Ascending aorta (tissue), 2 donors: ENCODE measurements around the gene ARL2BP. TPM values are rescaled to one million over a fixed set of nuclear protein-coding genes. Genes with fewer than 3 reads are reported as not detected.

Source experiments
- DNase-seq, 2 donors: peaks; one replicate each; pipeline ENCODE4 v3.0.0-alpha.2; 2019; ENCODE audit warnings: low spot score in 2 of 2
- H3K27ac ChIP-seq, 2 donors: fragments of 200-600 bp; sonication (generic); one replicate each; pipeline ENCODE4 v1.5.1; 2016 to 2017; ENCODE audit warnings: mild to moderate bottlenecking in 1 of 2
- H3K27me3 ChIP-seq: fragments of 200-600 bp; sonication (generic); one replicate; pipeline ENCODE4 v1.5.1; 2017
- H3K36me3 ChIP-seq, 2 donors: fragments of 200-600 bp; sonication (generic); one replicate each; pipeline ENCODE4 v1.5.1; 2016
- H3K4me1 ChIP-seq, 2 donors: fragments of 200-600 bp; sonication (generic); one replicate each; pipeline ENCODE4 v1.5.1; 2016 to 2017; ENCODE audit warnings: mild to moderate bottlenecking in 1 of 2
- H3K4me3 ChIP-seq, 2 donors: fragments of 200-600 bp; sonication (generic); one replicate each; pipeline ENCODE4 v1.5.1; 2016 to 2017; ENCODE audit warnings: mild to moderate bottlenecking in 1 of 2
- H3K9me3 ChIP-seq, 2 donors: fragments of 200-600 bp; sonication (generic); one replicate each; pipeline ENCODE4 v1.5.1; 2016
- intact Hi-C: fragments of 100-400 bp; cut with DNase I; formaldehyde crosslinking; loops from one replicate; pipeline ENCODE4 v1.15.1; 2023
- total RNA-seq: library from RNA; depleted of rRNA; stranded (reverse); fragments of >200 nt; gene quantifications from one replicate; pipeline ENCODE4 v1.1.0, GENCODE V29; 2016
- TF ChIP-seq, protein P1 (sequence below), 3 experiments: fragments of 200-600 bp in 2 of 3; fragments of 450-650 bp in 1 of 3; sonication (generic) in 2 of 3; IDR thresholded peaks; one replicate each; pipeline ENCODE4 v1.5.1; 2016 to 2019; ENCODE audit warnings: antibody characterized with exemption in 3 of 3, mild to moderate bottlenecking in 1 of 3, moderate library complexity in 1 of 3

Gene ARL2BP
- total RNA-seq, 1 donor from 2014 or later, result 44.1 TPM

DNA sequence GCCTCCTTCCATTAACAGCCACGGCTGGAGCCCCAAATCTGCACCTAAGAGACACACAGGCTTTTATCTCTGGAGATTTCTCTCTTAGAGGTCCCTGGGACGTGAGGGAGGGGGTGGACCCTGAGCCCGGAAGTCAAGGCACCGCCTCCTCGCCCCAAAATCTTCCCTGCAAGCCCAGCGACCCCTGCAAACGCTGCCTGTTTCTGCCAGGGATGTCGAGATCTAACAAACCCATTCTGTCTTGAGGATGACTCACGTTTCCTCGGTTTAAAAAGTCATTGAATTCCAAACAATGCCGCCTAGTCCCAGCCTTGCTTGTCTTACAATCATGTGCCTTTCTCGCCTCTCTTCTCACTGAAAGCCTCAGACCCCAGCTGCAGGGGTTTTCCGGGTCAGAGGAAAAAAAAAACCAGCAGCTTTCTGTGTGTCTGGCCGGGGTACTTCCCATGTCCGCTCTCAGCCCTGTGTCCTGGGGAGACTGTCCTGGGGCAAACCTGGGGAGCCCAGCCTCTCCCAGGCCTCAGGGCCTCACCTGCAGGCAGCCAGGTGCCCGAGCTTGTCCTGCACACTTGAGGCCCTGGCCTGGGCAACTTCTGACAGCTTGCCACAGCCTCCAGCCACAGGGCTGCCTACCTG is 15.4 kb downstream of the ARL2BP start:
- peak in 1 of 2 donors; percentile 60 for DNase-seq
- Histone ChIP-seq H3K4me3 (no peak overlapping the region), H3K27me3 (no peaks in the 10 kb centered on the region), H3K4me1 (peaks cover 0 to 2% of the 10 kb centered on the region in 2 donors), H3K36me3 (peaks cover 9 to 11% of the 10 kb centered on the region in 2 donors), H3K9me3 (no peaks in the 10 kb centered on the region), H3K27ac (peak overlapping the region in 1 of 2 donors; percentile 45)
- intact Hi-C loops, result no loop called here
- TF ChIP-seq, protein P1, sequence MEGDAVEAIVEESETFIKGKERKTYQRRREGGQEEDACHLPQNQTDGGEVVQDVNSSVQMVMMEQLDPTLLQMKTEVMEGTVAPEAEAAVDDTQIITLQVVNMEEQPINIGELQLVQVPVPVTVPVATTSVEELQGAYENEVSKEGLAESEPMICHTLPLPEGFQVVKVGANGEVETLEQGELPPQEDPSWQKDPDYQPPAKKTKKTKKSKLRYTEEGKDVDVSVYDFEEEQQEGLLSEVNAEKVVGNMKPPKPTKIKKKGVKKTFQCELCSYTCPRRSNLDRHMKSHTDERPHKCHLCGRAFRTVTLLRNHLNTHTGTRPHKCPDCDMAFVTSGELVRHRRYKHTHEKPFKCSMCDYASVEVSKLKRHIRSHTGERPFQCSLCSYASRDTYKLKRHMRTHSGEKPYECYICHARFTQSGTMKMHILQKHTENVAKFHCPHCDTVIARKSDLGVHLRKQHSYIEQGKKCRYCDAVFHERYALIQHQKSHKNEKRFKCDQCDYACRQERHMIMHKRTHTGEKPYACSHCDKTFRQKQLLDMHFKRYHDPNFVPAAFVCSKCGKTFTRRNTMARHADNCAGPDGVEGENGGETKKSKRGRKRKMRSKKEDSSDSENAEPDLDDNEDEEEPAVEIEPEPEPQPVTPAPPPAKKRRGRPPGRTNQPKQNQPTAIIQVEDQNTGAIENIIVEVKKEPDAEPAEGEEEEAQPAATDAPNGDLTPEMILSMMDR (IDR thresholded peaks at IDR 0.05), result no peak

DNA sequence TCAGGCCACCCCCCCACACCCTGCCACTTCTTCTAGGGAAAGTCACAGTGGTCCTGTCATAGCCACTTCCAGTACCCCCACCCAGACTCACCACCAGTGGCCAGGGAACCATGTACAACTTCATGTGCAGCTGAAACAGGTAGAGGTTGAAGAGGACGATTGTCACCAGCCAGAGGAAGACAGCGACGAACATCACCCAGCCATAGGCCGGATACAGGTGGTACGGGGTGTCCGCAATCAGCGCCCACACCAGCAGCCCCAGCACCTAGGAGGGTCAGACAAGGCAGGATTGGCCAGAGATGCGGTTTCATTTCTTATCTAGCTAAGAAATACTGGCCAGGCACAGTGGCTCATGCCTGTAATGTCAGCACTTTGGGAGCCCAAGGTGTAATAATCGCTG is 16.7 kb downstream of the ARL2BP start:
- intact Hi-C loops, result no loop called here
- Histone ChIP-seq H3K36me3 (no peaks in the 10 kb centered on the region), H3K27me3 (no peaks in the 10 kb centered on the region), H3K9me3 (no peaks in the 10 kb centered on the region), H3K27ac (no peak overlapping the region), H3K4me1 (peaks cover 0 to 7% of the 10 kb centered on the region in 2 donors), H3K4me3 (no peak overlapping the region)
- DNase-seq, result no peak
- TF ChIP-seq, protein P1 (IDR thresholded peaks at IDR 0.05), result no peak

DNA sequence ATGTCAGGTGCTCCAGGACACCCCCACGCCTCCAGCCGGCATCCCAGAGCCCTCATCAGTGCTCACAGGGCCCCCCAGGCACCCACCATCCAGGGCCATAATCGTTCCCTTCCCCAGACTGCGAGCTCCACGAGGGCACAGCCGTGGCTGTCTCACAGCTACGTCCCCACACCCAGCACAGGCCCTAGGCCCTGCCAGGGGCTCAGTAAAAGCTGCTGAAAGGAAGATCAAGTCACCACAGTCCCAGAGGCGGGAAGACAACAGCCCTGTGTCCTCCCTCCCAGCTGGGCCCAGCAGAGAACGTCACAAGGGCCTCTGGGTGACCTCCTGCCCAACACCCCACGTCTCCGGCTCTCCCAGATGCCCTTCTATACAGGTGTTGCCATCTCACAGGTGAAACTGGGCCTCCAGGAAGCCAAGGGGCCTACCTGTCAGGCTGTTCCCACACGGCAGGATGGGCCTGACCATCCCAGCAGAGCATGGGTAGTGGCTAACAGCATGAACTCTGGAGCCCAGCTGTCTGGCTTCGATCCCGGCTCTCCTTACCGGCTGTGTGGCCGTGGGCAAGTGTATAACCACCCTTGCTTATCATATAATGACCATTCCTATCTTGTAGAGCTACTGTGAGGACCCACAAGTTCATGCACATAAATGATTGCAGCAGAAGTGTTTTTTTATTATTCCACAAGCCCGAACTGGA is 17.9 kb downstream of the ARL2BP start:
- TF ChIP-seq, protein P1 (IDR thresholded peaks at IDR 0.05), result no peak
- no peak for DNase-seq
- Histone ChIP-seq H3K27me3 (no peaks in the 10 kb centered on the region), H3K27ac (no peak overlapping the region), H3K4me1 (peaks cover 0 to 7% of the 10 kb centered on the region in 2 donors), H3K36me3 (no peaks in the 10 kb centered on the region), H3K9me3 (no peaks in the 10 kb centered on the region), H3K4me3 (no peak overlapping the region)
- intact Hi-C loops, result no loop called here

DNA sequence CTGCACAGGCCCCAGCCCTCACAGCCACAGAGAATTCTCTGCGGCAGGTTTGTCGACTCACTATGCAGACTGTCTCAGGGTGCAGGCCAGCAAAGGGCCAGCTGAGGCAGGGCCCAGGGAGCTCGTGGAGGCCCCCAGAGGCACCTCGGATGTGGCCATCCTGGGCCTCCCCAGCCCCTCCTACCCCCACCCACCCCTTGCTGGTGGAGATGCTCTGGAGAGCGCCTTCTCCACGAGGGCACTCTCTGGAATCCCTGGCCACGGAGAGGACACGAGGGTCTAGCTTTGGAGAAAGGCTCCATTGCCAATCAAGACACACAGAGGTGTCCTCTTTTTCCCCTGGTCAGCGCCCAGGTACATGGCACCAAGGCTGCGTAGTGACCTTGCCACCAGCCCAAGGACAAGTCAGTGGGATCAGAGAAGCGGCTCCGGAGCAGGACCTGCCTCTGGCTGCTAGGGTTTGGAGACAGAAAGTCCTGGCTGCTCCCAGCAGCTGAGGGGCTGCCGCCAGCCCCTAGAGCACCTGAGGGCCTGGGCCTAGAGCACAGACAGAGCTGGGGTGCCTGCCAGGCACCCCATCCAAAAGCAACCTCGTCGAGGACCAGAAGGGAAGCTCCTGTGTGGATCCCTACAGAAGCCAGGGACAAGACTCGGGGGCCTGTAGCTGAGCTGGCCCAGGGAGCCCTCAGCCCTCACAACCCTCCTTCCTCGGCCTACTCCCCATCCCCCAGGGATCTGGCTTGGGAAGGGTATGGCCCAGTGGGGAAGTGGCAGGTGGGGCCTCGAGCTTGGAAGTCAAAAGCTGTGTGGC is 18.7 kb downstream of the ARL2BP start:
- Histone ChIP-seq H3K9me3 (no peaks in the 10 kb centered on the region), H3K27ac (no peak overlapping the region), H3K4me3 (no peak overlapping the region), H3K4me1 (peaks cover 0 to 7% of the 10 kb centered on the region in 2 donors), H3K36me3 (no peaks in the 10 kb centered on the region), H3K27me3 (no peaks in the 10 kb centered on the region)
- TF ChIP-seq, protein P1 (IDR thresholded peaks at IDR 0.05), result no peak
- DNase-seq, result no peak
- intact Hi-C loops, result no loop called here

DNA sequence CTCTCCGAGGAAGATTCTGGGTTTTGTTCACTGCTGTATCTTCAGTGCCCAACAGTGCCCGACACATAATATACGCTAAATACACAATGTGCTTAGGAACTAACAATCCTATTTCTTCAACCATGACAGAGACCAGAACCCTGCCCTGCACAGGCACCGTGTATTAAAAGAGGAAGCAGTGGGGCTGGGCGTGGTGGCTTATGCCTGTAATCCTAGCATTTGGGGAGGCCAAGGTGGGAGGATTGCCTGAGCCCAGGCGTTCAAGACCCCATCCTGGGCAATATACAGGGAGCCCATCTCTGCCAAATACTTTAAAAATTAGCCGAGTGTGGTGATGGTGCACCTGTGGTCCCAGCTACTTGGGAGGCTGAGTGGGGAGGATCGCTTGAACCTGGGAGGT is 19.3 kb downstream of the ARL2BP start:
- no peaks in the 10 kb centered on the region for H3K27me3 ChIP-seq
- H3K4me1 ChIP-seq, result peaks cover 0 to 7% of the 10 kb centered on the region in 2 donors
- DNase-seq, result no peak
- TF ChIP-seq, protein P1 (IDR thresholded peaks at IDR 0.05), result no peak
- H3K27ac ChIP-seq, result no peak overlapping the region
- H3K36me3 ChIP-seq, result no peaks in the 10 kb centered on the region
- H3K9me3 ChIP-seq, result no peaks in the 10 kb centered on the region
- no peak overlapping the region for H3K4me3 ChIP-seq
- intact Hi-C loops, result no loop called here
